GM18858 (cell line): ENCODE measurements around the gene WRAP53.

Source experiments
- ATAC-seq: cut with Tn5 transposase; IDR thresholded peaks from one replicate; pipeline ENCODE4 v1.9.1; 2021; ENCODE audit not compliant: unreplicated experiment

The WRAP53 gene

GRCh38 chr17:7740481-7741001 is 52.3 kb downstream of the WRAP53 start:
- ATAC-seq, result no peak

DNA sequence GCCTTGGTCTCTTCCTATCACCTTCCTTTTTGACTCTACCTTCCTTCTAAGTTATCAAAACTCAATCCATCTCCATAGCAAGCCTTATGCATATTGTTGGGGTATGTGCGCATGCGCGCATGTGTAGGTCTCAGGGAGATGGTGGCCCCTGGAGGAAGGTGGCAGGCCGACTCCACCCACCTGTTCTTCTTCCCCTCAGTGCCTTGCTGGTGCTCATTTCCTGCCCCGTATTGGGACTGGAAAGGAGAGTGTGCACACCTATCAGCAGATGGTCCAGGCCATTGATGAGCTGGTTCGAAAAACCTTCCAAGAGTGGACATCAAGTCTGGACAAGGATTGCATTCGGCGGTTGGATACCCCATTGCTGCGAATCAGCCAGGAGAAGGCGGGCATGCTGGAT is 54.5 kb downstream of the WRAP53 start:
- ATAC-seq, result no peak

- no peak for ATAC-seq
Measured at GRCh38 chr17:7744416-7744815, 56.1 kb downstream of the WRAP53 start.

GRCh38 chr17:7745748-7746470 is 57.6 kb downstream of the WRAP53 start:
- no peak for ATAC-seq

DNA sequence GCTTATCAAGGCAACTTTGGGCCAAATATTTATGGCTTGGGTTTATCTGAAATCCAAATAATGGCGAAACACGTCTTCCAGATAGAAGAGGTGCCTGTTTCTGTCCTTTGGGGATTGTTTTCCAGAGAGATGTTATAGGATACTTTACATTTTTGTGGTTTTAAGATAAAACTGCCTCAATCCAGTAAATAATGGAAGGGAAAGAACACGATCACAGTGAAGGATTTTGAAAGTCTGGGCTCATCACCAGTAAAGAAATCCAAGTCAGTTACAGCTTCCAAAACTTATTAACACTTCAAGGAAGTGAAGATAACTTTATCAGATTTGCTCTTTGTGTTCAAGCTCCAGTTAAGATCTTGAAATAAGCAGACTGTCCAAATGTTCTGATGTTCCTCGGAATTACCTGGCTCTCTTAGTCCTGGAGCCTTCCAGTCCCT is 59.4 kb downstream of the WRAP53 start:
- ATAC-seq, result no peak

GRCh38 chr17:7748076-7748775 is 59.9 kb downstream of the WRAP53 start:
- ATAC-seq, result no peak

DNA sequence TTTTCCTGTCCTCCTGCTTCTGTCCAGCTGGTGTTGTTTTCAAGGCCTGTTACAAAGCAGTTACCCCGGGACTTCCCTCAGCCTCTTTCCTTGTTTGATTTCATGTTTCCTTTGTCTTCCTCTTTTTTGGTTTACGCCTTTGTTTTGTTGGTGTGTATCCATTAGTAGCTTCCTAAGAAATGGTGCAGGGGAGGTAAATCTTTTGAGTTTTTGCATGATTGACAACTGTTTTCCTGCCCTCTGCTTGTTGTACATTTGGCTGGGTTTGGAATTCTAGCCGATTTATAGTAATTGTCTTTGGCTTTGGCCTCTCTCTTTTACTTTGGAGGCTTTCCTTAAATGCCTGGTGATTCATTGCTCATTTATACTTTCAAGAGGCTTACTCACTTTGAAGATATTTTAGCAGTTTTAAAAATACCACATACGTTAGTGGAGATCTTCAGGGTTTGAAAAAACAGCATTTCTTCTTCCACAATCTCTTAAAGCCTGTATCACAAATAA is 62.1 kb downstream of the WRAP53 start:
- no peak for ATAC-seq
